ENCODE results near the gene PLAC8. TPM values are rescaled to one million over a fixed set of nuclear protein-coding genes. Genes with fewer than 3 reads are reported as not detected.
"Not testable (repeated sequence)": the region's sequence is repeated elsewhere in the genome, so short reads cannot be mapped to it uniquely, and the experiment has no call there.

Gene PLAC8
- total RNA-seq, 1 donor from 2014 or later: not detected

GRCh38 chr4:83043801-83044407 lies 70.6 kb downstream of the PLAC8 start:
- Histone ChIP-seq H3K4me3 (no peak overlapping the region), H3K4me1 (peaks cover 20% of the 10 kb centered on the region), H3K9me3 (no peaks in the 10 kb centered on the region), H3K36me3 (no peaks in the 10 kb centered on the region), H3K27ac (no peak overlapping the region), H3K27me3 (no peaks in the 10 kb centered on the region)
- intact Hi-C loops (cut with DNase I): no loop called here
- TF ChIP-seq POLR2AphosphoS5 (IDR thresholded peaks at IDR 0.05; ENCODE audit: insufficient read depth in 1 of 2, low read depth in 1 of 2): peak in 1 of 2 donors; percentile 29
- no peak for TF ChIP-seq POLR2A (IDR thresholded peaks at IDR 0.05)
- DNase-seq (ENCODE audit: extremely low spot score in 2 of 2): no peak

- H3K4me1 ChIP-seq: peaks cover 23% of the 10 kb centered on the region
- intact Hi-C loops (cut with DNase I); H3K27ac ChIP-seq; H3K9me3 ChIP-seq; H3K4me3 ChIP-seq; H3K36me3 ChIP-seq; DNase-seq (ENCODE audit: extremely low spot score in 2 of 2); H3K27me3 ChIP-seq: not testable (repeated sequence)
These were observed 71.4 kb downstream of the PLAC8 start for GRCh38 chr4:83043157-83043556.

- intact Hi-C loops (cut with DNase I): no loop called here
- Histone ChIP-seq H3K36me3 (no peaks in the 10 kb centered on the region), H3K27me3 (no peaks in the 10 kb centered on the region), H3K9me3 (no peaks in the 10 kb centered on the region), H3K4me1 (peaks cover 49% of the 10 kb centered on the region), H3K4me3 (no peak overlapping the region), H3K27ac (no peak overlapping the region)
- no peak for DNase-seq (ENCODE audit: extremely low spot score in 2 of 2)
- TF ChIP-seq POLR2AphosphoS5 (IDR thresholded peaks at IDR 0.05; ENCODE audit: insufficient read depth in 1 of 2, low read depth in 1 of 2) (no peak), POLR2A (IDR thresholded peaks at IDR 0.05) (no peak), CTCF (IDR thresholded peaks at IDR 0.05) (no peak)
These were observed 74.3 kb downstream of the PLAC8 start for GRCh38 chr4:83040269-83040668.

Other genes with a start within 250 kb of the PLAC8 start
- 133 TPM for gene SEC31A, start 223.6 kb downstream of the PLAC8 start, total RNA-seq
- 4.2 TPM for gene THAP9, start 214.0 kb downstream of the PLAC8 start, total RNA-seq
- 25.0 TPM for gene LIN54, start 103.9 kb downstream of the PLAC8 start, total RNA-seq
- 18.7 TPM for gene COPS4, start 79.5 kb downstream of the PLAC8 start, total RNA-seq
- gene COQ2, start 170.1 kb upstream of the PLAC8 start, total RNA-seq: 4.2 TPM
- gene HPSE, start 220.1 kb upstream of the PLAC8 start, total RNA-seq: 1.7 TPM